C4-2B (cell line): Measurements from ENCODE around the gene PPM1G.

Experiments used
- CTCF ChIP-seq: fragments of 450-650 bp; conservative IDR thresholded peaks from 2 replicates; pipeline ENCODE4 v1.5.1; 2017; ENCODE audit warnings: mild to moderate bottlenecking
- ZFX ChIP-seq: fragments of 450-650 bp; IDR thresholded peaks from 2 replicates; pipeline ENCODE4 v1.6.1; 2017

- no peak for TF ChIP-seq CTCF
- no peak for TF ChIP-seq ZFX
These were observed 30.0 kb downstream of the PPM1G start for GRCh38 chr2:27379383-27379835.
